A549 treated with CORT108297 at 1 μM for 4 hours (cell line): ENCODE measurements around the gene CES2. TPM values are rescaled to one million over a fixed set of nuclear protein-coding genes. Genes with fewer than 3 reads are reported as not detected.

Experiments
- total RNA-seq: library from RNA; stranded (reverse); fragments of 200-300 nt; extraction: Qiagen RNA extraction; gene quantifications from 5 replicates; pipeline ENCODE4 v1.2.3, GENCODE V29; 2022

The CES2 gene
- 27.6 to 32.7 TPM (median 28.9 TPM) in 5 replicates for total RNA-seq

GRCh38 chr16:66935314-66936011, at the start of gene CES2:
TSS of gene CES2 (plus strand) at chr16:66935516. CDS start at chr16:66935636, 120 bp downstream.

DNA sequence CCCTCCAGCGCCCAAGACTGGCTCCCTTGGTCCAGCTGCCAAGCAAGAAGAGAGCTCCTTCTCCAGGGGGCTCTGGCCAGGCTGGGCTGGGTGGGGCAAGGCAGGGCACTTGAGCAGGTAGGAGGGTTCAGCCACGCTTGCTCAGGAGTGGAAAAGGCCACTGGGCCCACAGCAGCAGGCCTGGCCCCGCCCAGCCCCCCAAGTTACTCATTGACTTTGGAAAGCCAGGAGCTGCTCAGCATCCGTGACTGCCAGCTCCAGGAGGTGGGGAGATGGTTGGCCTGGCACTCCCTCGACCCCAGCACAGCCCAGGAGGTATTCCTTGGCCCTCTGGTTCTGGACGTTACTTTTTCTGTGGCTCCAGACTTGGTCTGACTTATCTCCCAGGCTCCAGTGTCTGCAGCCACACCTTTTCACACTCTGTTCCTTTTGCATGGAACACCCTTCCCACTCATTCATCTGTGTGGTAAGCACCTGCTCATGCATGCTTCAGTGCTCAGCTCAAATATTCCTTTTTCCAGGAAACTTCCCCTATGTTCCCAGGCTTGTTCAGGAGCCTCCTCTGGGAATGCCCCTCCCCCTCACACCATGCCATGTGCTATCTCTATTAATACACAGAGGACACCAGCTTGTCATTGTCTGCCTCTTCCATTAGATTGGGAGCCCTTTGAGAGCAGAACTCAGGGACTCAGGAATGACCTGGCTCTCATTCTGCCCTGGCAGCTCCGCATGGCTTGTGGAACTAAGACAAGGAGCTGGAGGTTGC, 16.3 kb upstream of the CES2 start, which contains the start of gene CDH16:
CDH16 (minus strand) TSS at position 83 of the 766 bp plus-strand sequence. CDS start 820 bp downstream, outside the sequence.

GRCh38 chr16:66925322-66925840, 9.9 kb upstream of the CES2 start, which contains the start of gene RRAD:
TSS of gene RRAD (minus strand) at chr16:66925535. CDS start at chr16:66925179, 356 bp downstream.

GRCh38 chr16:66934138-66934838, 1.0 kb upstream of the CES2 start, which contains the start of gene CIAO2B:
TSS of gene CIAO2B (minus strand) at chr16:66934402. CDS start at chr16:66934364, 38 bp downstream.

GRCh38 chr16:66961065-66961744, 25.9 kb downstream of the CES2 start, which contains the start of gene CES3:
TSS of gene CES3 (plus strand) at chr16:66961266. CDS start at chr16:66961308, 42 bp downstream.

GRCh38 chr16:66988197-66988788, 53.0 kb downstream of the CES2 start, which contains the start of gene CES4A:
TSS of gene CES4A (plus strand) at chr16:66988589. CDS start at chr16:66988773, 184 bp downstream.

Other genes starting within 250 kb of the CES2 start
- 20.9 to 38.7 TPM (median 31.5 TPM) in 5 replicates for gene CMTM4, start 238.8 kb upstream of the CES2 start, total RNA-seq
- 40.4 to 60.5 TPM (median 52.6 TPM) in 5 replicates for gene DYNC1LI2, start 183.9 kb upstream of the CES2 start, total RNA-seq
- gene TERB1, start 133.9 kb upstream of the CES2 start, total RNA-seq: 0.06 to 0.07 TPM in 2 of 5 replicates, not detected in the others
- 61.5 to 68.8 TPM (median 65.1 TPM) in 5 replicates for gene NAE1, start 104.5 kb upstream of the CES2 start, total RNA-seq
- 0.05 to 0.09 TPM (median 0.06 TPM) in 3 of 5 replicates, not detected in the others for gene CA7, start 91.1 kb upstream of the CES2 start, total RNA-seq
- 4.3 to 6.1 TPM (median 5.8 TPM) in 5 replicates for gene PDP2, start 55.0 kb upstream of the CES2 start, total RNA-seq
- gene CDH16, start 16.6 kb upstream of the CES2 start, total RNA-seq: 0.36 to 0.50 TPM (median 0.39 TPM) in 5 replicates
- 7.7 to 19.4 TPM (median 12.3 TPM) in 5 replicates for gene RRAD, start 10.0 kb upstream of the CES2 start, total RNA-seq
- gene CIAO2B, start 1.1 kb upstream of the CES2 start, total RNA-seq: 123 to 180 TPM (median 173 TPM) in 5 replicates
- gene CES3, start 25.8 kb downstream of the CES2 start, total RNA-seq: 1.8 to 2.3 TPM (median 2.1 TPM) in 5 replicates
- 1.6 to 2.1 TPM (median 1.9 TPM) in 5 replicates for gene CES4A, start 53.1 kb downstream of the CES2 start, total RNA-seq
- gene CBFB, start 93.6 kb downstream of the CES2 start, total RNA-seq: 36.2 to 49.8 TPM (median 46.0 TPM) in 5 replicates
- 23.5 to 25.5 TPM (median 24.7 TPM) in 5 replicates for gene PHAF1, start 174.4 kb downstream of the CES2 start, total RNA-seq
- gene B3GNT9, start 215.5 kb downstream of the CES2 start, total RNA-seq: 5.4 to 9.1 TPM (median 8.6 TPM) in 5 replicates
- 14.2 to 21.6 TPM (median 21.1 TPM) in 5 replicates for gene TRADD, start 224.4 kb downstream of the CES2 start, total RNA-seq
- gene FBXL8, start 224.4 kb downstream of the CES2 start, total RNA-seq: 5.7 to 11.0 TPM (median 9.2 TPM) in 5 replicates
- 8.4 to 20.3 TPM (median 16.7 TPM) in 5 replicates for gene HSF4, start 229.2 kb downstream of the CES2 start, total RNA-seq
- gene NOL3, start 235.0 kb downstream of the CES2 start, total RNA-seq: 45.8 to 62.3 TPM (median 61.0 TPM) in 5 replicates
- gene MATCAP1, start 248.4 kb downstream of the CES2 start, total RNA-seq: 4.3 to 7.2 TPM (median 6.4 TPM) in 5 replicates